ENCODE results near the gene EHMT2. TPM values are rescaled to one million over a fixed set of nuclear protein-coding genes. Genes with fewer than 3 reads are reported as not detected.
A peak's percentile ranks its signal among the peaks of the same experiment; 100 is the strongest.
"Not testable (repeated sequence)": the region's sequence is repeated elsewhere in the genome, so short reads cannot be mapped to it uniquely, and the experiment has no call there.

Gene EHMT2
- polyA plus RNA-seq, 10 donors = 23.3 to 40.1 (median 29.4) TPM

GRCh38 chr6:31844507-31844906 is 53.0 kb downstream of the EHMT2 start:
- DNase-seq = no peak

GRCh38 chr6:31842053-31842452 is 55.4 kb downstream of the EHMT2 start:
- DNase-seq = no peak

GRCh38 chr6:31839779-31840126 is 57.7 kb downstream of the EHMT2 start:
- not testable (repeated sequence) for DNase-seq

- DNase-seq = no peak
Observed at GRCh38 chr6:31838968-31839367, 58.5 kb downstream of the EHMT2 start.

- DNase-seq = not testable (repeated sequence)
Observed at GRCh38 chr6:31838114-31838553, 59.4 kb downstream of the EHMT2 start.

- no peak for DNase-seq
Observed at GRCh38 chr6:31837369-31838113, 60.0 kb downstream of the EHMT2 start.

GRCh38 chr6:31836474-31837368 is 60.8 kb downstream of the EHMT2 start:
- peak in 1 of 3 donors; percentile 45 for DNase-seq

- peak in 1 of 3 donors; percentile 44 for DNase-seq
Observed at GRCh38 chr6:31836047-31836473, 61.4 kb downstream of the EHMT2 start.

- peak; percentile 87 to 96 (median 96) for DNase-seq
Observed at GRCh38 chr6:31834367-31835250, 62.9 kb downstream of the EHMT2 start.

GRCh38 chr6:31831350-31832215 is 65.9 kb downstream of the EHMT2 start:
- no peak for DNase-seq

GRCh38 chr6:31830886-31831335 is 66.6 kb downstream of the EHMT2 start:
- DNase-seq = no peak

Other genes starting within 250 kb of the EHMT2 start
- 100 to 1,000 TPM; 177 to 216 (median 198) TPM for gene BAG6, start 245.0 kb downstream of the EHMT2 start, polyA plus RNA-seq (ENCODE audit: insufficient read length in 10 of 10)
- gene APOM, start 241.8 kb downstream of the EHMT2 start, polyA plus RNA-seq (ENCODE audit: insufficient read length in 10 of 10) = 1 to 10 TPM; 2.6 to 5.7 (median 4.2) TPM
- gene C6orf47, start 236.9 kb downstream of the EHMT2 start, polyA plus RNA-seq (ENCODE audit: insufficient read length in 10 of 10) = 10 to 100 TPM; 11.4 to 16.0 (median 13.4) TPM
- 10 to 100 TPM; 10.1 to 16.9 (median 12.2) TPM for gene GPANK1, start 232.7 kb downstream of the EHMT2 start, polyA plus RNA-seq (ENCODE audit: insufficient read length in 10 of 10)
- gene CSNK2B, start 231.6 kb downstream of the EHMT2 start, polyA plus RNA-seq (ENCODE audit: insufficient read length in 10 of 10) = 100 to 1,000 TPM; 118 to 150 (median 138) TPM
- gene LY6G5B, start 227.7 kb downstream of the EHMT2 start, polyA plus RNA-seq (ENCODE audit: insufficient read length in 10 of 10) = 10 to 100 TPM in 6 of 10 donors, 1 to 10 TPM in 4; 5.6 to 24.0 (median 10.9) TPM
- gene LY6G5C, start 216.6 kb downstream of the EHMT2 start, polyA plus RNA-seq (ENCODE audit: insufficient read length in 10 of 10) = 1 to 10 TPM in 9 of 10 donors, under 1 TPM in 1; 0.68 to 5.1 (median 2.4) TPM
- gene ABHD16A, start 194.4 kb downstream of the EHMT2 start, polyA plus RNA-seq (ENCODE audit: insufficient read length in 10 of 10) = 10 to 100 TPM; 36.3 to 50.0 (median 39.2) TPM
- under 1 TPM in 3 of 10 donors, not detected in 7; 0.17 to 0.38 (median 0.20) TPM for gene LY6G6F, start 190.8 kb downstream of the EHMT2 start, polyA plus RNA-seq (ENCODE audit: insufficient read length in 10 of 10)
- gene LY6G6D, start 182.3 kb downstream of the EHMT2 start, polyA plus RNA-seq (ENCODE audit: insufficient read length in 10 of 10) = 1 to 10 TPM in 1 of 10 donors, under 1 TPM in 5, not detected in 4; 0.42 to 1.1 (median 0.53) TPM
- 1 to 10 TPM in 1 of 10 donors, under 1 TPM in 8, not detected in 1; 0.19 to 1.0 (median 0.38) TPM for gene LY6G6C, start 176.0 kb downstream of the EHMT2 start, polyA plus RNA-seq (ENCODE audit: insufficient read length in 10 of 10)
- 1 to 10 TPM in 3 of 10 donors, under 1 TPM in 7; 0.52 to 1.8 (median 0.82) TPM for gene MPIG6B, start 174.3 kb downstream of the EHMT2 start, polyA plus RNA-seq (ENCODE audit: insufficient read length in 10 of 10)
- gene DDAH2, start 168.4 kb downstream of the EHMT2 start, polyA plus RNA-seq (ENCODE audit: insufficient read length in 10 of 10) = 100 to 1,000 TPM in 8 of 10 donors, 10 to 100 TPM in 2; 87.3 to 135 (median 109) TPM
- 100 to 1,000 TPM; 114 to 181 (median 138) TPM for gene CLIC1, start 161.2 kb downstream of the EHMT2 start, polyA plus RNA-seq (ENCODE audit: insufficient read length in 10 of 10)
- 10 to 100 TPM in 6 of 10 donors, 1 to 10 TPM in 4; 5.9 to 29.4 (median 13.5) TPM for gene MSH5, start 157.7 kb downstream of the EHMT2 start, polyA plus RNA-seq (ENCODE audit: insufficient read length in 10 of 10)
- gene SAPCD1, start 135.0 kb downstream of the EHMT2 start, polyA plus RNA-seq (ENCODE audit: insufficient read length in 10 of 10) = 10 to 100 TPM in 1 of 10 donors, 1 to 10 TPM in 9; 2.1 to 10.9 (median 3.0) TPM
- gene VWA7, start 120.4 kb downstream of the EHMT2 start, polyA plus RNA-seq (ENCODE audit: insufficient read length in 10 of 10) = 1 to 10 TPM in 9 of 10 donors, under 1 TPM in 1; 0.88 to 3.3 (median 2.3) TPM
- gene VARS1, start 101.9 kb downstream of the EHMT2 start, polyA plus RNA-seq (ENCODE audit: insufficient read length in 10 of 10) = 10 to 100 TPM; 42.0 to 63.0 (median 46.2) TPM
- gene LSM2, start 90.7 kb downstream of the EHMT2 start, polyA plus RNA-seq (ENCODE audit: insufficient read length in 10 of 10) = 10 to 100 TPM; 46.2 to 63.6 (median 58.9) TPM
- 1 to 10 TPM; 3.3 to 4.3 (median 3.9) TPM for gene HSPA1L, start 82.4 kb downstream of the EHMT2 start, polyA plus RNA-seq (ENCODE audit: insufficient read length in 10 of 10)
- gene HSPA1A, start 82.2 kb downstream of the EHMT2 start, polyA plus RNA-seq (ENCODE audit: insufficient read length in 10 of 10) = 100 to 1,000 TPM in 1 of 10 donors, 10 to 100 TPM in 9; 47.4 to 176 (median 71.8) TPM
- gene HSPA1B, start 70.0 kb downstream of the EHMT2 start, polyA plus RNA-seq (ENCODE audit: insufficient read length in 10 of 10) = 100 to 1,000 TPM in 1 of 10 donors, 10 to 100 TPM in 9; 34.3 to 226 (median 55.8) TPM
- 10 to 100 TPM; 15.3 to 19.4 (median 17.2) TPM for gene NEU1, start 34.9 kb downstream of the EHMT2 start, polyA plus RNA-seq (ENCODE audit: insufficient read length in 10 of 10)
- under 1 TPM in 8 of 10 donors, not detected in 2; 0.08 to 0.50 (median 0.29) TPM for gene SLC44A4, start 18.7 kb downstream of the EHMT2 start, polyA plus RNA-seq (ENCODE audit: insufficient read length in 10 of 10)
- gene ZBTB12, start 4.4 kb upstream of the EHMT2 start, polyA plus RNA-seq (ENCODE audit: insufficient read length in 10 of 10) = 10 to 100 TPM in 4 of 10 donors, 1 to 10 TPM in 6; 7.9 to 16.2 (median 9.6) TPM
- gene C2, start 30.0 kb upstream of the EHMT2 start, polyA plus RNA-seq (ENCODE audit: insufficient read length in 10 of 10) = 1 to 10 TPM; 3.5 to 9.1 (median 5.7) TPM
- gene CFB, start 48.4 kb upstream of the EHMT2 start, polyA plus RNA-seq (ENCODE audit: insufficient read length in 10 of 10) = 1 to 10 TPM; 1.0 to 2.6 (median 1.6) TPM
- gene NELFE, start 61.3 kb upstream of the EHMT2 start, polyA plus RNA-seq (ENCODE audit: insufficient read length in 10 of 10) = 10 to 100 TPM; 49.5 to 68.7 (median 64.3) TPM
- gene SKIC2, start 61.5 kb upstream of the EHMT2 start, polyA plus RNA-seq (ENCODE audit: insufficient read length in 10 of 10) = 10 to 100 TPM; 17.9 to 35.1 (median 25.0) TPM
- gene DXO, start 74.4 kb upstream of the EHMT2 start, polyA plus RNA-seq (ENCODE audit: insufficient read length in 10 of 10) = 10 to 100 TPM; 11.4 to 21.4 (median 15.4) TPM
- gene C4A, start 84.4 kb upstream of the EHMT2 start, polyA plus RNA-seq (ENCODE audit: insufficient read length in 10 of 10) = 10 to 100 TPM in 5 of 10 donors, 1 to 10 TPM in 5; 6.2 to 21.3 (median 10.3) TPM
- 10 to 100 TPM in 9 of 10 donors, 1 to 10 TPM in 1; 8.7 to 25.9 (median 14.3) TPM for gene C4B, start 117.1 kb upstream of the EHMT2 start, polyA plus RNA-seq (ENCODE audit: insufficient read length in 10 of 10)
- 1 to 10 TPM in 2 of 10 donors, under 1 TPM in 8; 0.35 to 1.1 (median 0.58) TPM for gene CYP21A2, start 140.7 kb upstream of the EHMT2 start, polyA plus RNA-seq (ENCODE audit: insufficient read length in 10 of 10)
- 100 to 1,000 TPM in 7 of 10 donors, 10 to 100 TPM in 3; 87.2 to 269 (median 143) TPM for gene TNXB, start 211.6 kb upstream of the EHMT2 start, polyA plus RNA-seq (ENCODE audit: insufficient read length in 10 of 10)
- gene ATF6B, start 230.5 kb upstream of the EHMT2 start, polyA plus RNA-seq (ENCODE audit: insufficient read length in 10 of 10) = 10 to 100 TPM; 33.0 to 55.9 (median 41.5) TPM
- 1 to 10 TPM; 3.3 to 5.4 (median 4.0) TPM for gene FKBPL, start 232.6 kb upstream of the EHMT2 start, polyA plus RNA-seq (ENCODE audit: insufficient read length in 10 of 10)